Choroid plexus epithelial cell (primary cell): ENCODE measurements around the gene PRSS53.

ENCODE experiments used
- DNase-seq: peaks from one replicate; pipeline ENCODE4 v3.0.0-alpha.2; 2010; ENCODE audit warnings: low read depth
- H3K4me3 ChIP-seq: 2 replicates; pipeline ENCODE4 v1.5.1; 2011; ENCODE audit warnings: low read depth, mild to moderate bottlenecking, control low read depth, low read length, moderate library complexity
- TF ChIP-seq, protein P1 (sequence below): conservative IDR thresholded peaks from 2 replicates; pipeline ENCODE4 v1.5.1; 2011; ENCODE audit warnings: low read depth, mild to moderate bottlenecking, control low read depth, inconsistent platforms, low read length, moderate library complexity

The PRSS53 gene

DNA sequence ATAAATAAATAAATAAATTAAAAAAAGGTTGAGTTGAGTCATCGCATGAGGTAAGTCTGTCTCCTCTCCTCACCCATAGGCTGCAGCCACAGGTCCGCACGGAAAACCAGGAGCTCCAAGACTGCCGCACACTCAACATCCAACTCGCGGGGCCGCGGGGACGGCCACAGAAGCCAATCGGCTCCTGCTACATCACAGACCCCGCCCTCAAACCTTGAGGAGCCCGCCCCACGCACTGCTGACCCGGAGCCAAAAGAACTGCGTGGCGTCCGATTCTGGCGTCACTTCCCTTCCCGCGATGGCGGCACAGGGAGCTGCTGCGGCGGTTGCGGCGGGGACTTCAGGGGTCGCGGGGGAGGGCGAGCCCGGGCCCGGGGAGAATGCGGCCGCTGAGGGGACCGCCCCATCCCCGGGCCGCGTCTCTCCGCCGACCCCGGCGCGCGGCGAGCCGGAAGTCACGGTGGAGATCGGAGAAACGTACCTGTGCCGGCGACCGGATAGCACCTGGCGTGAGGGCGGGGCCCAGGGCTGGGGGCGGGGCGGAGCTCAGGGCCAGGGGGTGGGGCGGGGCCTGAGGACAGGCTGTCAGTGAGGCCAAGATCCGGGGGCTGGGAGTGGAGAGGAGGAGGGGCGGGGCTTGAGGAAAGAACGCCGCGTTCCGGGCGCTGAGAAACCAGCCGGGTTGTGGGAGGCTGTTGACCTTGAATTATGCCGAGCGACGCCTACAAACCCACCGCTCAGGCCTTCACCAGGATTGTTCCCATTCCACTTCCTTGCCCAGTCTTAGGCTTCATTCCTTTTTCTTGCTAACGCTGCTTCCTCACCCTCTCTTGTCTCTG, 28.9 kb upstream of the PRSS53 start, which contains the start of gene KAT8:
Gene KAT8 (plus strand): TSS at position 281 of the 839 bp plus-strand sequence. CDS start 18 bp downstream, at position 299.
- peak; percentile 99 for DNase-seq
- TF ChIP-seq, protein P1, sequence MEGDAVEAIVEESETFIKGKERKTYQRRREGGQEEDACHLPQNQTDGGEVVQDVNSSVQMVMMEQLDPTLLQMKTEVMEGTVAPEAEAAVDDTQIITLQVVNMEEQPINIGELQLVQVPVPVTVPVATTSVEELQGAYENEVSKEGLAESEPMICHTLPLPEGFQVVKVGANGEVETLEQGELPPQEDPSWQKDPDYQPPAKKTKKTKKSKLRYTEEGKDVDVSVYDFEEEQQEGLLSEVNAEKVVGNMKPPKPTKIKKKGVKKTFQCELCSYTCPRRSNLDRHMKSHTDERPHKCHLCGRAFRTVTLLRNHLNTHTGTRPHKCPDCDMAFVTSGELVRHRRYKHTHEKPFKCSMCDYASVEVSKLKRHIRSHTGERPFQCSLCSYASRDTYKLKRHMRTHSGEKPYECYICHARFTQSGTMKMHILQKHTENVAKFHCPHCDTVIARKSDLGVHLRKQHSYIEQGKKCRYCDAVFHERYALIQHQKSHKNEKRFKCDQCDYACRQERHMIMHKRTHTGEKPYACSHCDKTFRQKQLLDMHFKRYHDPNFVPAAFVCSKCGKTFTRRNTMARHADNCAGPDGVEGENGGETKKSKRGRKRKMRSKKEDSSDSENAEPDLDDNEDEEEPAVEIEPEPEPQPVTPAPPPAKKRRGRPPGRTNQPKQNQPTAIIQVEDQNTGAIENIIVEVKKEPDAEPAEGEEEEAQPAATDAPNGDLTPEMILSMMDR: no peak
- peak within 1 kb of the TSS; percentile 71 for H3K4me3 ChIP-seq

GRCh38 chr16:31114468-31114867, 25.7 kb upstream of the PRSS53 start:
- TF ChIP-seq, protein P1: no peak
- no peak for DNase-seq

GRCh38 chr16:31113121-31114120, 24.7 kb upstream of the PRSS53 start:
- no peak overlapping the region for H3K4me3 ChIP-seq
- TF ChIP-seq, protein P1: no peak
- DNase-seq: no peak

More at GRCh38 chr16:31114468-31114867, 25.7 kb upstream of the PRSS53 start:
- H3K4me3 ChIP-seq: no peak overlapping the region

GRCh38 chr16:31112711-31113110, 24.0 kb upstream of the PRSS53 start:
- TF ChIP-seq, protein P1: no peak
- DNase-seq: no peak
- no peak overlapping the region for H3K4me3 ChIP-seq

DNA sequence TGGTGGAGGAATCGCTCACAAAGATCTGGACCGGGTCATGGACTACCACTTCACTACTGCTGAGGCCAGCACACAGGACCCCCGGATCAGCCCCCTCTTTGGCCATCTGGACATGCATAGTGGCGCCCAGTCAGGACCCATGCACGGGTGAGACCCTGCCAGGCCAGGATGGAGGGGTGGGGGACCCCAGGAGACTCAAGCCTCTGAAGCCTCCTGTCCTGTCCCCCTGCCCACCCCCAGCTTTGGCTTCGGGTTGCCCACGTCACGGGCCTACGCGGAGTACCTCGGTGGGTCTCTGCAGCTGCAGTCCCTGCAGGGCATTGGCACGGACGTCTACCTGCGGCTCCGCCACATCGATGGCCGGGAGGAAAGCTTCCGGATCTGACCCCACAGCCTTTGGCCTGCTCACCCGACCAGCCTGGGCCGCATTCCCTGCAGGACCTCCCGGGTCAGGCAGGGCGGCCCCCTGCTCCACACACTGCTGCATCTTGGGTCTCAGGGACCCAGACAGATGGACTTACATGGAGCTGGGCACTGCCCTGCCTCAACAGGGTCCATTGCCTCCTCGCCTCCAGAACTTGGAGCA, 23.2 kb upstream of the PRSS53 start:
- H3K4me3 ChIP-seq: no peak overlapping the region
- no peak for DNase-seq
- TF ChIP-seq, protein P1: no peak

- H3K4me3 ChIP-seq: no peak overlapping the region
- no peak for DNase-seq
- TF ChIP-seq, protein P1: no peak
Measured at GRCh38 chr16:31110106-31111034, 21.6 kb upstream of the PRSS53 start.
